ENCODE data around the gene APBA1. TPM values are rescaled to one million over a fixed set of nuclear protein-coding genes. Genes with fewer than 3 reads are reported as not detected.

APBA1 gene
- total and polyA plus RNA-seq, 8 donors, result 2.4 to 17.9 (median 11.4) TPM

- Histone ChIP-seq H3K36me3 (no peaks in the 10 kb centered on the region), H3K27me3 (no peaks in the 10 kb centered on the region), H3K9me3 (no peaks in the 10 kb centered on the region), H3K27ac (no peak overlapping the region), H3K4me3 (no peak overlapping the region), H3K4me1 (no peaks in the 10 kb centered on the region)
- intact Hi-C loops (cut with DNase I), result loop anchor here in 1 of 2 donors (5.0 kb wide), 1 partner anchor 127 kb away; no protein-coding TSS in a partner anchor
- peak; percentile 56 to 82 for TF ChIP-seq CTCF (IDR thresholded peaks at IDR 0.05)
- DNase-seq (peak in 1 of 4 donors; percentile 44), ATAC-seq (peak; percentile 90)
Observed at GRCh38 chr9:69549310-69550202, 122.6 kb downstream of the APBA1 start.

- no peak for TF ChIP-seq CTCF (IDR thresholded peaks at IDR 0.05)
- H3K27ac ChIP-seq, result no peak overlapping the region
- no peak for DNase-seq
- no peaks in the 10 kb centered on the region for H3K9me3 ChIP-seq
- H3K4me1 ChIP-seq, result no peaks in the 10 kb centered on the region
- H3K27me3 ChIP-seq, result no peaks in the 10 kb centered on the region
- H3K4me3 ChIP-seq, result no peak overlapping the region
- no peaks in the 10 kb centered on the region for H3K36me3 ChIP-seq
- no peak for ATAC-seq
- intact Hi-C loops (cut with DNase I), result loop anchor here in 1 of 2 donors (5.0 kb wide), 1 partner anchor 126 kb away; no protein-coding TSS in a partner anchor
Observed at GRCh38 chr9:69548681-69549080, 123.5 kb downstream of the APBA1 start.

- H3K36me3 ChIP-seq, result no peaks in the 10 kb centered on the region
- TF ChIP-seq CTCF (IDR thresholded peaks at IDR 0.05), result no peak
- peak; percentile 50 for ATAC-seq
- no peak overlapping the region for H3K27ac ChIP-seq
- no peaks in the 10 kb centered on the region for H3K27me3 ChIP-seq
- DNase-seq, result no peak
- no peaks in the 10 kb centered on the region for H3K9me3 ChIP-seq
- H3K4me3 ChIP-seq, result no peak overlapping the region
- no peaks in the 10 kb centered on the region for H3K4me1 ChIP-seq
- intact Hi-C loops (cut with DNase I), result loop anchor here in 1 of 2 donors (5.0 kb wide), 1 partner anchor 124 kb away; no protein-coding TSS in a partner anchor
Observed at GRCh38 chr9:69546265-69546664, 125.9 kb downstream of the APBA1 start.

GRCh38 chr9:69542942-69543704 lies 129.0 kb downstream of the APBA1 start:
- ATAC-seq, result peak; percentile 73
- no peaks in the 10 kb centered on the region for H3K4me1 ChIP-seq
- intact Hi-C loops (cut with DNase I), result no loop called here
- H3K4me3 ChIP-seq, result no peak overlapping the region
- H3K27ac ChIP-seq, result no peak overlapping the region
- TF ChIP-seq CTCF (IDR thresholded peaks at IDR 0.05), result no peak
- no peaks in the 10 kb centered on the region for H3K9me3 ChIP-seq
- no peaks in the 10 kb centered on the region for H3K36me3 ChIP-seq
- no peak for DNase-seq
- H3K27me3 ChIP-seq, result no peaks in the 10 kb centered on the region

DNA sequence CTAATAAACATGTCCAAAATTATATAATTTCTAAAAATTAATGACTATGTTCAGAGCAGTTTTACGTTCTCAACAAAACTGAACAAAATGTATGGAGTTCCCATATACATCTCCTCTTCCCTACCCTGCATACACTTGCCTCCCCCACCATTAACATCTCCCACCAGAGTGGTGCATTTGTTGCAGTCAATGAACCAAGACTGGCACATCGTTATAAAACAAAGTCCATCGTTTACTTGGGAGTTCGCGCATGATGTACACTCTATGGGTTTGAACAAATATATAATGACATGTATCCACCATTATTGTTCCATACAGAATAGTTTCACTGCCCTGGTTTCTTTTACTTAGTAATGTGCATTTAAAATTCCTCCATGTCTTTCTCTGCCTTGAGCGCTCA lies 130.1 kb downstream of the APBA1 start:
- ATAC-seq (no peak), DNase-seq (no peak)
- TF ChIP-seq CTCF (IDR thresholded peaks at IDR 0.05), result no peak
- Histone ChIP-seq H3K36me3 (no peaks in the 10 kb centered on the region), H3K27me3 (no peaks in the 10 kb centered on the region), H3K4me3 (no peak overlapping the region), H3K9me3 (no peaks in the 10 kb centered on the region), H3K27ac (no peak overlapping the region), H3K4me1 (no peaks in the 10 kb centered on the region)
- intact Hi-C loops (cut with DNase I), result no loop called here
